Mesendoderm (in vitro differentiated cells): ENCODE measurements around the gene ASPSCR1.
A peak's percentile ranks its signal among the peaks of the same experiment; 100 is the strongest.

ENCODE experiments used
- DNase-seq: peaks from one replicate; pipeline ENCODE4 v3.0.0; 2013
- H2AK5ac ChIP-seq: 2 replicates; pipeline ENCODE4 v1.6.1; 2013; ENCODE audit warnings: low read length, inconsistent platforms
- H2BK120ac ChIP-seq: 2 replicates; pipeline ENCODE4 v1.6.1; 2013; ENCODE audit warnings: low read depth, mild to moderate bottlenecking, low read length, moderate library complexity, mixed read lengths
- H2BK15ac ChIP-seq: replicated peaks from 2 replicates; pipeline ENCODE4 v1.6.1; 2013; ENCODE audit warnings: low read depth, mild to moderate bottlenecking, moderate library complexity
- H2BK5ac ChIP-seq: 2 replicates; pipeline ENCODE4 v1.6.1; 2013; ENCODE audit warnings: low read length, inconsistent platforms
- H3K18ac ChIP-seq: 2 replicates; pipeline ENCODE4 v1.6.1; 2013; ENCODE audit warnings: mild to moderate bottlenecking, low read length, mixed read lengths
- H3K23ac ChIP-seq: one replicate; pipeline ENCODE4 v1.6.1; 2013; ENCODE audit warnings: low read length
- H3K27ac ChIP-seq: 2 replicates; pipeline ENCODE4 v1.5.1; 2013; ENCODE audit warnings: low read depth, mild to moderate bottlenecking, inconsistent platforms, low read length, moderate library complexity
- H3K27me3 ChIP-seq: 2 replicates; pipeline ENCODE4 v1.6.1; 2013; ENCODE audit warnings: low read length, control low read depth, mild to moderate bottlenecking, inconsistent platforms; ENCODE audit not compliant: insufficient read depth, poor library complexity
- H3K36me3 ChIP-seq: 2 replicates; pipeline ENCODE4 v1.6.1; 2013; ENCODE audit warnings: low read length, inconsistent platforms; ENCODE audit not compliant: control insufficient read depth, insufficient read depth
- H3K4ac ChIP-seq: one replicate; pipeline ENCODE4 v1.6.1; 2013; ENCODE audit warnings: low read depth, mild to moderate bottlenecking, low read length, moderate library complexity
- H3K4me1 ChIP-seq: 2 replicates; pipeline ENCODE4 v1.6.1; 2013; ENCODE audit warnings: low read depth, low read length, inconsistent platforms; ENCODE audit not compliant: control insufficient read depth
- H3K4me2 ChIP-seq: 2 replicates; pipeline ENCODE4 v1.6.1; 2013; ENCODE audit warnings: low read length
- H3K4me3 ChIP-seq: 2 replicates; pipeline ENCODE4 v1.5.1; 2013; ENCODE audit warnings: mild to moderate bottlenecking, low read length
- H3K56ac ChIP-seq: one replicate; pipeline ENCODE4 v1.6.1; 2013; ENCODE audit warnings: low read length
- H3K79me1 ChIP-seq: 2 replicates; pipeline ENCODE4 v1.6.1; 2013; ENCODE audit warnings: low read length, inconsistent platforms
- H3K79me2 ChIP-seq: 2 replicates; pipeline ENCODE4 v1.6.1; 2013; ENCODE audit warnings: mild to moderate bottlenecking, low read length; ENCODE audit not compliant: control insufficient read depth, insufficient read depth
- H3K9ac ChIP-seq: 2 replicates; pipeline ENCODE4 v1.6.1; 2013; ENCODE audit warnings: low read length, inconsistent platforms
- H4K5ac ChIP-seq: one replicate; pipeline ENCODE4 v1.6.1; 2013; ENCODE audit warnings: low read length
- H4K8ac ChIP-seq: one replicate; pipeline ENCODE4 v1.6.1; 2013; ENCODE audit warnings: low read depth, mild to moderate bottlenecking, control low read depth, low read length, moderate library complexity
- WGBS: extraction: QIAGEN DNeasy Blood & Tissue Kit; methylation state at CpG from one replicate; pipeline ENCODE4 v1.1.7; 2013; ENCODE audit warnings: low lambda C conversion rate, missing lambda C conversion rate; ENCODE audit not compliant: insufficient coverage; ENCODE audit errors: extremely low coverage; 5-methylcytosine and 5-hydroxymethylcytosine counted together

ASPSCR1 gene

DNA sequence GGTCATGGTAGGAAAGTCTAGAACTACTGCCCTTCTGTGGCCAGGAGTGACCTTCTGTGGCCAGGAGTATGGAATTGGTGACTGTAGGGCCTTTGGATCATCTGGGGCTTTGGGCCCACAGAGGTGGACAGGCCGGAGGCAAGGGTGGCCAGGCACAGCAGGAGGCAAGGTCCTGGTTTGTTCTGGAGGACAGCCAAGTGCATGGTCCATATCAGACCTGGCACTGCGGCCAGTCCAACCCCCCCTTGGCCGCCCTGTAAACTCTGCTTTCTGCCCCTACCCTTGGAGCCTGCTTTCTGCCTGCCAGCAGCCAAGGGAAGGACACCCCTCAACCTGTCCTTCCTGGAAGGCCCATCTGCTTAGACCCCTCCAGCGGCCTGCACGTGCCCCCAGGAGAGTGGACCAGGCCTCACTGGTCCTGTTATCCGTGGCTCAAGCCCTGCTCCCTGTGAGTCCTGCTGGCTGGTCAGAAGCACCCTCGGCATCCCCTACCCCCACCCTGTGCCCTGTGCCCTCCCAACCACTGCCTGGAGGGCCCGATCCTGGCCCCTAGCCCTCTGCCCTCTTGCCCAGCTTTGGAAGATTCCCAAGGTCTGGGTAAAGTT lies 62.4 kb downstream of the ASPSCR1 start:
- Histone ChIP-seq H2AK5ac (no peak overlapping the region), H3K79me1 (no peaks in the 10 kb centered on the region), H2BK15ac (no peak overlapping the region), H3K4me2 (no peak overlapping the region), H3K27ac (no peak overlapping the region), H2BK5ac (no peak overlapping the region), H3K27me3 (no peaks in the 10 kb centered on the region), H2BK120ac (no peak overlapping the region), H3K4me3 (no peak overlapping the region), H3K18ac (no peak overlapping the region), H3K79me2 (no peaks in the 10 kb centered on the region), H3K36me3 (no peaks in the 10 kb centered on the region), H4K5ac (no peak overlapping the region), H3K4me1 (no peaks in the 10 kb centered on the region), H3K56ac (no peak overlapping the region), H4K8ac (no peak overlapping the region), H3K9ac (no peak overlapping the region), H3K4ac (no peak overlapping the region), H3K23ac (no peak overlapping the region)
- DNase-seq = no peak
- WGBS = no CpG with 5 or more reads among the region's 8 CpGs

DNA sequence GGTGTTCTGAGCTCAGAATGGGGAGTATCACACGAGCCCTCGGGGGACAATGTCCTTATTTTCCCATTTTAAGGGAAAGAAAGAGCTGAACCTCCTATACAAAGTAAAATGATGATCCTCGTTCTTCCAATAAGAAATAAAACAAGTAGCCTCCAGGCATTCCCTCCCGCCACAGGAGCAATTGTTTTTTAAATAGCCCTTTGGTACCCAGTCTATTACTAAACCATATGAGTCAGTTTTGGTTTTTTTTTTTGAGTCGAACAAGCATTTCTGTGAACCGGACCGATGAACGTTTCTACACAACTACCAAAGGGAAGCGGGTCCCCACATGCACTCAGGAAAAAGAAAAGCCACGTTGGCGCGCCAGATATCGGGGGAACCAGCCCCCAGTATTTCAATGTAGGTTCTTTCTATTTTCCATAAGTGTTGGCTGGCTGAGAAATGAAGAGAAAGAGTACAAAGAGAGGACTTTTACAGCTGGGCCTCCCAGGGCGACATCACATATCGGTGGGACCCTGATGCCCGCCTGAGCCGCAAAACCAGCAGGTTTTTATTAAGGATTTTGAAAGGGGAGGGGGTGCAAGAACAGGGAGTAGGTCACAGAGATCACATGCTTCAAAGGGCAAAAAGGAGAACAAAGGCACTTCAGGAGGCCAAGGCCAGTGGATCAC lies 63.9 kb downstream of the ASPSCR1 start:
- DNase-seq = no peak
- no peak overlapping the region for H3K4me2 ChIP-seq
- H3K23ac ChIP-seq = no peak overlapping the region
- H3K56ac ChIP-seq = no peak overlapping the region
- no peak overlapping the region for H3K4ac ChIP-seq
- no peak overlapping the region for H3K9ac ChIP-seq
- H4K8ac ChIP-seq = no peak overlapping the region
- no peak overlapping the region for H3K4me3 ChIP-seq
- no peak overlapping the region for H2AK5ac ChIP-seq
- no peaks in the 10 kb centered on the region for H3K27me3 ChIP-seq
- no CpG with 5 or more reads among the region's 17 CpGs for WGBS
- H3K36me3 ChIP-seq = no peaks in the 10 kb centered on the region
- H3K79me2 ChIP-seq = no peaks in the 10 kb centered on the region
- no peak overlapping the region for H4K5ac ChIP-seq
- H2BK5ac ChIP-seq = no peak overlapping the region
- H3K18ac ChIP-seq = no peak overlapping the region
- H2BK120ac ChIP-seq = no peak overlapping the region
- H3K27ac ChIP-seq = no peak overlapping the region
- H3K79me1 ChIP-seq = no peaks in the 10 kb centered on the region
- H2BK15ac ChIP-seq = no peak overlapping the region
- H3K4me1 ChIP-seq = no peaks in the 10 kb centered on the region

DNA sequence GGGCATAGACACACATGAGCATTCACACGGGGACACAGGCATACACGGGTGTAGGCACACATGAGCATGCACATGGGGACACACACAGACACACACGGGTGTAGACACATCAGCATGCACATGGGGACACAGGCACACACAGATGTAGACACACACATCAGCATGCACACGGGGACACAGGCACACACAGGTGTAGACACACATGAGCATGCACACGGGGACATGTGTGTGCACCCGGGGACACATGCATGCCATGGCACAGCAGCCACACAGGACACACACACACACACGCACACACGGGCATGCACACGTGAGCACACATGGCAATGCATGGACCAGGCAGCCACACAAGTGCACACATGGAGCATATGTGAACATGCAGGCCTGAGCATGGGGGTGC lies 65.2 kb downstream of the ASPSCR1 start:
- H3K36me3 ChIP-seq = peaks cover 2% of the 10 kb centered on the region
- H2AK5ac ChIP-seq = no peak overlapping the region
- no peak overlapping the region for H3K4ac ChIP-seq
- whole genome bisulfite sequencing = no CpG with 5 or more reads among the region's 9 CpGs
- H4K5ac ChIP-seq = no peak overlapping the region
- H3K4me2 ChIP-seq = no peak overlapping the region
- no peaks in the 10 kb centered on the region for H3K4me1 ChIP-seq
- H3K79me2 ChIP-seq = no peaks in the 10 kb centered on the region
- no peak overlapping the region for H3K18ac ChIP-seq
- H3K79me1 ChIP-seq = no peaks in the 10 kb centered on the region
- no peak overlapping the region for H3K9ac ChIP-seq
- H3K56ac ChIP-seq = no peak overlapping the region
- H3K27me3 ChIP-seq = no peaks in the 10 kb centered on the region
- no peak overlapping the region for H2BK120ac ChIP-seq
- no peak for DNase-seq
- H3K4me3 ChIP-seq = no peak overlapping the region
- no peak overlapping the region for H4K8ac ChIP-seq
- no peak overlapping the region for H3K27ac ChIP-seq
- H3K23ac ChIP-seq = no peak overlapping the region
- H2BK15ac ChIP-seq = no peak overlapping the region
- no peak overlapping the region for H2BK5ac ChIP-seq

DNA sequence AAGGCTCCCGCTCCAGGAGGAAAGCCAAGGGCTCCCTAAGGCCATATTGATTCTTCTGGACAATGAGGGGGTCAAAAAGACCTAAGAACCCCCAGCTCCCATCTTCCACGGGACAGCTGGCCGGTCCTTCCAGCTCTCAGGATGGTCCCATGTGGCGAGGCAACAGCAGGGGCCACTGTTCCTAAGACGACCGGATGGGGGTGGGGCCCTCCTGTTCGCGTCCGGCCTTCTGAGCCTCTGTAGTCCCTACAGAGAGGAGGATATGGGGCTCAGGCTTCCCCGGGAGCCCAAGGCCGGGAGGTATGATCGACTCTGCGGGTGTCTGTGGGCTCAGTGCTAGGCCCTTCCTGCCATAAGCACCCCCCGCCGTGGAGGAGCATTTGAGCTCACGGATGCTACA lies 66.1 kb downstream of the ASPSCR1 start:
- no CpG with 5 or more reads among the region's 16 CpGs for WGBS

DNA sequence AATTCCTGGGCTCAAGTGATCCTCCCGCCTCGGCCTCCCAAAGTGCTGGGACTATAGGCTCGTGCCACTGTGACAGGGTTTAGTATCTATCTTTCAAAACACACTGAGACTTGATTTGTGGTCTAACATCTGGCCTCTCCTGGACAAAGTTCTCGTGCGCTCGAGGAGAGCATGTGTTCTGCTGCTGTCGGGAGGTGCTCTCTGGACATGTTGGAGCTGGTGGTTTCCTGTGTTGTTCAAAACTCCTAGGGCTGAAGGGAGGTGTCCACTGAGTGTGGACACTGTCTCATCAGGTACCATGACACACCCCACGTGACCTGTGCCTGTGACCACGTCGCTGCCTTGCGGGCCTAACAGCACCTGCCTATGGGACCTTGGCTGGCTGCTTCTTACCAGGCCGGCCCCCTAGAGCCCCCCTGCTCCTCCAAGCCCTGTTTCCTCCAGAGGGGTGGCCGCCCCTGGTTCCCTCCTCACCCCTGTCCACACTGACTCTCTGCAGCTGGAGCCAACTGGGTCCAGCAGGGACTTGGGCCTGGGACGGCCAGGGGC lies 68.6 kb downstream of the ASPSCR1 start:
- H4K8ac ChIP-seq = no peak overlapping the region
- H3K56ac ChIP-seq = no peak overlapping the region
- H2AK5ac ChIP-seq = no peak overlapping the region
- H3K36me3 ChIP-seq = peaks cover 2% of the 10 kb centered on the region
- H3K27ac ChIP-seq = no peak overlapping the region
- no peak overlapping the region for H3K4me2 ChIP-seq
- H3K27me3 ChIP-seq = no peaks in the 10 kb centered on the region
- no peak overlapping the region for H2BK15ac ChIP-seq
- no peaks in the 10 kb centered on the region for H3K79me1 ChIP-seq
- no peaks in the 10 kb centered on the region for H3K4me1 ChIP-seq
- no peak overlapping the region for H3K4ac ChIP-seq
- no peak overlapping the region for H3K23ac ChIP-seq
- WGBS = no CpG with 5 or more reads among the region's 14 CpGs
- H3K79me2 ChIP-seq = no peaks in the 10 kb centered on the region
- H4K5ac ChIP-seq = no peak overlapping the region
- H3K9ac ChIP-seq = no peak overlapping the region
- no peak overlapping the region for H3K18ac ChIP-seq
- H3K4me3 ChIP-seq = no peak overlapping the region
- no peak overlapping the region for H2BK120ac ChIP-seq
- no peak for DNase-seq
- H2BK5ac ChIP-seq = no peak overlapping the region

More for the DNA sequence above, 66.1 kb downstream of the ASPSCR1 start:
- no peak overlapping the region for H2BK5ac ChIP-seq
- H3K79me1 ChIP-seq = no peaks in the 10 kb centered on the region
- no peak overlapping the region for H3K4me3 ChIP-seq
- no peak overlapping the region for H3K4ac ChIP-seq
- H4K8ac ChIP-seq = no peak overlapping the region
- no peak overlapping the region for H3K18ac ChIP-seq
- H3K23ac ChIP-seq = no peak overlapping the region
- H2BK15ac ChIP-seq = no peak overlapping the region
- no peaks in the 10 kb centered on the region for H3K79me2 ChIP-seq
- no peak overlapping the region for H3K56ac ChIP-seq
- H3K4me1 ChIP-seq = no peaks in the 10 kb centered on the region
- no peak overlapping the region for H3K4me2 ChIP-seq
- no peak overlapping the region for H2AK5ac ChIP-seq
- peak; percentile 31 for DNase-seq
- no peak overlapping the region for H3K9ac ChIP-seq
- no peak overlapping the region for H4K5ac ChIP-seq
- no peak overlapping the region for H2BK120ac ChIP-seq
- no peaks in the 10 kb centered on the region for H3K27me3 ChIP-seq
- no peak overlapping the region for H3K27ac ChIP-seq
- H3K36me3 ChIP-seq = peaks cover 2% of the 10 kb centered on the region
